ENCODE measurements around the gene OXLD1.

The OXLD1 gene

DNA sequence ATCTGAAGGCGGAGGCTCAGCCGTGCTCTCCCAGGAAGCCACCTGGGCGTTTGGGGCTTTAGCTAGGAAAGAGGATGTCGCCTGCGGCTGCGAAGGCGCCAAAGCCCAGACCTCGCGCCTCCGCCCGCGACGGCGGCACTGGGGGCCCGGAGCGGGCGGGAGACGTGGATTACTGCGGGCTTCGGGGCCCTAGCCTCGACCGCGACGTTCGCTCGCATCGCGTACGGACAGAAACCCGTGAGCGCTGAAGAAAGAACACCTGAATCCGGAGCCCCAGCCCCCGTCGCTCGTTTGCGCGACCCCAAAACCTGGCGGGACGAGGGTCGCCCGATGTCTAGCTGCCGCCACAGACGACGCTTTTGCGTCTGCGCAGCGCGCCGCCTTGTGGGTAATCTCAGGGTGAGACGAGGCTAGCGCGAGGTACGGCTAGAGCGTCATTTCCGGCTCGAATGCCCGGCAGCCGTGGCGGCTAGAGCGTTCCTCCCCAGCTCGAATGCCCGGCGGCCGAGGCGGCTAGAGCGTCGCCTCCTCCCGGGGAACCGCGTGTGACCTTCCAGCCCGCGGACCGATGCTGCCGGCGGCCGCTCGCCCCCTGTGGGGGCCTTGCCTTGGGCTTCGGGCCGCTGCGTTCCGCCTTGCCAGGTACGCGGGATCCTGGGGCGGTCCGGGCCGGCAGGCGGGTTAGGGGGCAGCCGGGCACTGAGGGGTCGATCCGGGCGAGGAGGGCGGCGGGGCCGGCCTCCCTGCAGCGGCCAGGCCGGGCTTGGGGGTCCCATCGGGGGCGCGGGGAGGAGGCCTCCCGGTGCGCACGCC lies 36.7 kb upstream of the OXLD1 start, which contains the start of gene MRPL12:
Gene MRPL12 (plus strand): TSS at position 434 of the 813 bp plus-strand sequence. CDS start 135 bp downstream, at position 569.
- DNase-seq (ENCODE audit: low spot score), result peak; percentile 98

DNA sequence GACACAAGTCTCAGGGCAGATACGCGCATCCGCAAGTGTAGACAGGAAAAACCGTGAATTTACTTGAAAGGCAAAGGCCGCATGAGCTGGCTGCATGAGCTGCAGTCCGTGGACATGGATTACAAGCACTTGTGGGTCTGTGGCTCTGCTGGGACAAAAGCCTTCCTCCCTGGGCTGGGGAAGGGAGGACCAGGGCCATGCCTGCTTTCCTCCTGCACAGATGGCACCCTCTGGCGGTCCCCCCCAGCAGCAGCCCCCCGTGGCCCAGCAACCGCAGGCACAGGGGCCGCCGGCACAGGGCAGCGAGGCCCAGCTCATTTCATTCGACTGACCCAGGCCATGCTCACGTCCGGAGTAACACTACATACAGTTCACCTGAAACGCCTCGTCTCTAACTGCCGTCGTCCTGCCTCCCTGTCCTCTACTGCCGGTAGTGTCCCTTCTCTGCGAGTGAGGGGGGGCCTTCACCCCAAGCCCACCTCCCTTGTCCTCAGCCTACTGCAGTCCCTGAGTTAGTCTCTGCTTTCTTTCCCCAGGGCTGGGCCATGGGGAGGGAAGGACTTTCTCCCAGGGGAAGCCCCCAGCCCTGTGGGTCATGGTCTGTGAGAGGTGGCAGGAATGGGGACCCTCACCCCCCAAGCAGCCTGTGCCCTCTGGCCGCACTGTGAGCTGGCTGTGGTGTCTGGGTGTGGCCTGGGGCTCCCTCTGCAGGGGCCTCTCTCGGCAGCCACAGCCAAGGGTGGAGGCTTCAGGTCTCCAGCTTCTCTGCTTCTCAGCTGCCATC lies 35.1 kb upstream of the OXLD1 start:
- DNase-seq (ENCODE audit: low spot score), result no peak

DNA sequence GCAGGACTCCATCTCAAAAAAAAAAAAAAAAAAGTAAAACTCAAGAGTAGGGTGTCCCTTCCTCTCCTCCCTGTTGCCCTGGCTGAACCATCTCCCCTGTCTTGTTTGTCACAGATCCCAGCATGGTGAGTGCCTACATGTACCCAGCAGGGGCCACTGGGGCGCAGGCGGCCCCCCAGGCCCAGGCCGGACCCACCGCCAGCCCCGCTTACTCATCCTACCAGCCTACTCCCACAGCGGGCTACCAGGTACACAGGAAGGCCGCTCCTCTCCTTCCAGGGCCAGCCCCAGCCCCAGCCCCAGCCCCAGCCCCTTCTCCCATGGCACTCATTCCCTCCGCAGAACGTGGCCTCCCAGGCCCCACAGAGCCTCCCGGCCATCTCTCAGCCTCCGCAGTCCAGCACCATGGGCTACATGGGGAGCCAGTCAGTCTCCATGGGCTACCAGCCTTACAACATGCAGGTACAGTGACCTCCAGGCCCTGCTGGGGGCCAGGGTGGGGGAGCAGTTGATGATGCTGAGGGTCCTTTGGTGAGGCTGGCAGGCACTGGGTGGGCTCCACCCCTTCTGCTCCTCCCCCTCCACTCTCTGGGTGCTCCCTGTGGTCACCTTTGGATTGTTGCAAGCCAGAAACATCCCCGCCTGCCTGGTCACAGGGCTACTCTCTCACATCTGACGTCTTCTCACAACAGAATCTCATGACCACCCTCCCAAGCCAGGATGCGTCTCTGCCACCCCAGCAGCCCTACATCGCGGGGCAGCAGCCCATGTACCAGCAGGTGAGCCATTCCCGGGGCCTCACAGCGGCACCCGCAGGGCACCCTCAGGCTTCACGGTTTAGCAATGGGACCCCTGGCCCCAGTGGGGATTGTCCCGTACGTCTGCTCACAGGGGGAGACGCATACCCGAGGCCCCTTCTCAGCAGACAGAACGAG lies 34.2 kb upstream of the OXLD1 start:
- no peak for DNase-seq (ENCODE audit: low spot score)

DNA sequence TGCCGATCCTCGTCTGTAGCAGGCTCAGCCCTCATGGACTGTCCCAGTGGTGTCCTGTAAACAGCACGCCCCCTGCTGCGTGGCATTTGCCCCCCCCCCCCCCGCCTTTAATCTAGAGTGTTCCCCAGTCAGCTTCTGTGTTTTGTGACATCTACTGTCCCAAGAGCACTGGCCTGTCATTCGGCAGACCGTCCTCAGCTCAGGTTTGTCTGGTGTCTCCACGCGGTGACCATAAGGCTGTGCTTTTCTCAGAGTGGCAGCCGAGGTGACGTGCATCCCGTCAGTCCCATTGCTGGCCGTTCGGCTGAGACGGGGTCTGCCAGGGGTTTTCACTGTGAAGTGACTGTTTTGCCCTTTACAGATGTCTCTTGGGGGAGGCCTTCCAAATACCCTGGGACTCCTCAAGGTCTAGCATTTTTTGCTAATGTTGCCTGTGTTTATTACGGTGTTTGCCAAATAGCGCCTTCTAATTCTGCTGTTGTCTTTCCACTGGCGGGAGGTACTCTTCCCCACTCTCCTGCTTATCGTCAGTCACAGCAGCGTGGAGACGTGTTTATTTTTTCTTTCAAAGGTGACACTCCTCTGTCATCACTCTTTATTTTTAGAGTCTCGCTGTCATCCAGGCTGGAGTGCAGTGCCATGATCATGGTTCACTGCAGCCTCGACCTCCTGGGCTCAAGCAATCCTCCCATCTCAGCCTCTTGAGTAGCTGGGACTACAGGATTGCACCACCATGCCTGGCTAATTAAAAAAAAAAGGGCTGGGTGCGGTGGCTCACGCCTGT lies 31.0 kb upstream of the OXLD1 start:
- no peak for DNase-seq (ENCODE audit: low spot score)

DNA sequence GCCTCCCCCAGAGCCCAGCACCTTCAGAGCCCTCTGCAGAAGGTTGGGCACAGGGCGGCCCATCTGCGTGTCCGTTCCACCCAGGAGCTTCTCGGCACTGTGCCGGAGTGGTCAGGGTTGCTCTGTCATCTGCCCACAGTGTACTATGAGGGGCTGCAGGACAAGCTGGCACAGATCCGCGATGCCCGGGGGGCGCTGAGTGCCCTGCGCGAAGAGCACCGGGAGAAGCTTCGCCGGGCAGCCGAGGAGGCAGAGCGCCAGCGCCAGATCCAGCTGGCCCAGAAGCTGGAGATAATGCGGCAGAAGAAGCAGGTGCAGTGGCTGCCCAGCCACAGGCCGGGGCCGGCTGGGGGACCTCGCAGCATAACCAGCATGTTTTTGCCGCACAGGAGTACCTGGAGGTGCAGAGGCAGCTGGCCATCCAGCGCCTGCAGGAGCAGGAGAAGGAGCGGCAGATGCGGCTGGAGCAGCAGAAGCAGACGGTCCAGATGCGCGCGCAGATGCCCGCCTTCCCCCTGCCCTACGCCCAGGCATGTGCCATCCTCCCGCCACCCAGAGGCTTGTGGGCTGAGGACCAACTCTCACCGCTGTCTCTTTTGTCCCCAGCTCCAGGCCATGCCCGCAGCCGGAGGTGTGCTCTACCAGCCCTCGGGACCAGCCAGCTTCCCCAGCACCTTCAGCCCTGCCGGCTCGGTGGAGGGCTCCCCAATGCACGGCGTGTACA lies 30.0 kb upstream of the OXLD1 start:
- no peak for DNase-seq (ENCODE audit: low spot score)

DNA sequence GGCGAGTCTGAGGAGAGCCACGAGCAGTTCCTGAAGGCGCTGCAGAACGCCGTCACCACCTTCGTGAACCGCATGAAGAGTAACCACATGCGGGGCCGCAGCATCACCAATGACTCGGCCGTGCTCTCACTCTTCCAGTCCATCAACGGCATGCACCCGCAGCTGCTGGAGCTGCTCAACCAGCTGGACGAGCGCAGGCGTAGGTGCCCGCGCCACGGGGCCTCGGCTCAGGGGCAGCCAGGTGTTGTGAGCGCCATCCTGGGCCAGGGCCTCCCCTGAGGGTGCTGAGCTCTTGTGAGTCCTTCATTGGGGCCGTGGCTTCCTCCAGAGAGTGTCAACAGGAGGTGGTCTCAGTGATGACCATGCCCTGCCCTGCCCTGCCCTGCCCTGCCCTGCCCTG lies 29.4 kb upstream of the OXLD1 start:
- no peak for DNase-seq (ENCODE audit: low spot score)

DNA sequence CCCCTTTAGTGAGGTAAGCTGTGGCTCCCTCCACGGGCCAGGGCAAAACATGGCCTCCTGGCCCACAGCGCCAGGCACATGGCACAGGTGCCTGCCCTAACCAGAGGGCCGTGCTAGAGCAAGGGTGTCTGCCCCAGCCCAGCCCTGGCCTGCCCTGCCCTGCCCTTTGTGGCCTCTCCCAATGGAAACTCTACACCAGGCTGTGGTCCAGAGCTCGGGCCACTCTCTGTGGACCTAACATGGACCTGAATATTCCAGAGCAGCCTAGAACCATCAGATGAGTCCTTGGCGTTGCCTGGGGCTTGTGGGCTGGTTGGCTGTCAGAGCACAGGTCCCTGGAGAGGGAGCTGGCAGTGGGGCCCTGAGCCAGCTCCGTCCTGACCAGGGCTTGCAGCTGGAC lies 28.8 kb upstream of the OXLD1 start:
- no peak for DNase-seq (ENCODE audit: low spot score)

DNA sequence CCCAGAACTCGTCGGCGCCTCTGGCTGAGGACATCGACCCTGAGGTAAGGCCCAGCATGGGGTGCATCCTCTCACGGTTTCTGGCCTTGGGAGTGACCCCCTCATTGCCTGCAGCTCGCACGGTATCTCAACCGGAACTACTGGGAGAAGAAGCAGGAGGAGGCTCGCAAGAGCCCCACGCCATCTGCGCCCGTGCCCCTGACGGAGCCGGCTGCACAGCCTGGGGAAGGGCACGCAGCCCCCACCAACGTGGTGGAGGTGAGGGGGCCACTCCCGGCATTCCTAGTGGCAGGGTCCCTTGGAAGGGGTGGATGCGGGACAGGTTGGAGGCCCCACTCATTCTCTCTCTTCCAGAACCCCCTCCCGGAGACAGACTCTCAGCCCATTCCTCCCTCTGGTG lies 28.4 kb upstream of the OXLD1 start:
- DNase-seq (ENCODE audit: low spot score), result no peak

DNA sequence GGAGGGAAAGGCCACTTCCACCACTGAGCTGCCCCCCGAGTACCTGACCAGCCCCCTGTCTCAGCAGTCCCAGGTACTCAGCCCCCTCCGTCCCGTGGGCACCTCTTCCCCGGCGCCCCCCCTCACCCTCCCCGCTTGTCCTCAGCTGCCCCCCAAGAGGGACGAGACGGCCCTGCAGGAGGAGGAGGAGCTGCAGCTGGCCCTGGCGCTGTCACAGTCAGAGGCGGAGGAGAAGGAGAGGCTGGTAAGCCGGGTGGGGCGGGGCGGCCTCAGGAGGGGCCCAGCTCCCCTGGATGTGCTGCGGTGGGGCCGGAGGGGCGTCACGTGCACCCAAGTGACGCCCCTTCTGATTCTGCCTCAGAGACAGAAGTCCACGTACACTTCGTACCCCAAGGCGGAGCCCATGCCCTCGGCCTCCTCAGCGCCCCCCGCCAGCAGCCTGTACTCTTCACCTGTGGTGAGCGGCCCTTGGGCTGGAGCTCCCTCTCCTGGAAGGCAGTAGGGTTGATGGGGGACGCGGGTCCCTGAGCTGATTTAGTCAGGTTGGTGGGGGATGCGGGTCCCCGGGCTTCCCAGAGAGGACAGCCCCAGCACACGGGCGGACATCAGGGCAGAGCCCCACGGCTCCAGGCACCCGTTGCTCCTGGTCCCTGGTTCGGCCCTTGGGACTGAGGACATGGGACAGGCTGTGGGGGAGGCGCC lies 27.3 kb upstream of the OXLD1 start:
- DNase-seq (ENCODE audit: low spot score), result no peak

DNA sequence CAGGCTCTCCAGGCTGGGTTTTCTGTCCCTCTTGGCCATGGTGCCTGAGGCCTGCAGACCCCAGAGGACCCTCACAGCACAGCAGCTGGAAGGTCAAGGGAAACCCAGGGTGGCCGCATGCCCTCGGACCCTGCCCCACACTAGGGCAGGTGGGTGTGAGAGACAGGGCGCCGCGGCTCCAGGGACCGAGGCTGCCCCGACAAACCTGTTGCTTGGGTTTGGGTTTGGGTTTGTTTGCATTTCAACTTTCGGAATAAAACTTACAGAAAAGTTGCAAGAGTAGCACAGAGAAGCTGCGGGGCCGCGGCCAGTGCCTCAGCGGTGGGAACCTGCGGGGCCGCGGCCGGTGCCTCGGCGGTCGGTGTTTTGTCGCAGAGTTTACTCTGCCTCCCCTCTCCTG lies 25.2 kb upstream of the OXLD1 start:
- DNase-seq (ENCODE audit: low spot score), result no peak

DNA sequence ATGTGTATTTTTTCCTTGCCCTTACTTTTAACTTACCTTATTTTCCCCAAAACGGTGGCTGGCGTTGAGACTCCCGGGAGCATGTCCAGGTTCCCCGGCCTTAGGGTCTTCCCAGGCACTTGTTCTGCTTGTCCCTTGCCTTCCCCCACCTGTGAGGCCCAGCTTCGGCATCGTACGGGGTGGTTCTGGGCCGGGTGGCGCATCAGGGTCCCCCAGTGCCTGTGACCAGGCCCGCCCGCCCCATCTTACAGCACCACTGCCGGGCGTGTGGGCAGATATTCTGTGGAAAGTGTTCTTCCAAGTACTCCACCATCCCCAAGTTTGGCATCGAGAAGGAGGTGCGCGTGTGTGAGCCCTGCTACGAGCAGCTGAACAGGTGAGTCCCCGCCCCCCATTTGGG lies 24.8 kb upstream of the OXLD1 start:
- no peak for DNase-seq (ENCODE audit: low spot score)

DNA sequence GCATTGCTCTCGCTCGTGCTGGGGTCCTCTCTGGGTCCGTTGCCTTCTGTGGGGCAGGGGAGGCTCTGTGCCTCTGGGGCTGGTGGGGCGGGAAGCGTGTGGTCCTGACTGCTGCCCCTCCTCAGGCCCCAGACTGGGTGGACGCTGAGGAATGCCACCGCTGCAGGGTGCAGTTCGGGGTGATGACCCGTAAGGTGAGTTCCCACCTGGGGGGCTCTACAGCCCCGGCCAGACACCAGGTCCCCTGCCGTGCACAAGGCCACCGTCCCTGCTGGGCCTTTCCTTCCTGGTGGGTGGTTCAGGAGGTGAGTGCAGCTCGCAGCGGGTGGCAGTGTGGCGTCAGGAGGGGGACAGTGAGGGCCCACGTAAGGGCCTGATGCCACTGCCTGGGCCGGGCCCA lies 24.1 kb upstream of the OXLD1 start:
- DNase-seq (ENCODE audit: low spot score), result no peak

DNA sequence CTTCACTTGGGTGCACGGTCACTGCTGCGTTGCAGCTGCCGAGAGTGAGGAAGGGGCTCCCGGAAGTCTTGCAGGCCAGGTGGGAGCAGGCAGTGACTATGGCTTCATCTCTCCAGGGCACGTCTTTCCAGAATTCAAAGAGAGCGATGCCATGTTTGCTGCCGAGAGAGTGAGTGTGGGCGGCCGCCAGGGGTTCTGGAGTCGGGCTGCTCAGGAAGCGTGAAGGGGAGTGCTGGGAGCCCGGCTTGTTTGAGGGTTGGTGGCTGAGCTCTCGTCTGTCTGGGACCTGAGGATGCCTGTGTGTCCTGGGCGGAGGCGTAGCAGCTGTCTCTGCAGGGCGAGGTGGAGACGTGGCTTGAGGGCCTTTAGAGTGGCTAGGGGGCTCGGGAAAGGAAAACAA lies 23.7 kb upstream of the OXLD1 start:
- DNase-seq (ENCODE audit: low spot score), result no peak

DNA sequence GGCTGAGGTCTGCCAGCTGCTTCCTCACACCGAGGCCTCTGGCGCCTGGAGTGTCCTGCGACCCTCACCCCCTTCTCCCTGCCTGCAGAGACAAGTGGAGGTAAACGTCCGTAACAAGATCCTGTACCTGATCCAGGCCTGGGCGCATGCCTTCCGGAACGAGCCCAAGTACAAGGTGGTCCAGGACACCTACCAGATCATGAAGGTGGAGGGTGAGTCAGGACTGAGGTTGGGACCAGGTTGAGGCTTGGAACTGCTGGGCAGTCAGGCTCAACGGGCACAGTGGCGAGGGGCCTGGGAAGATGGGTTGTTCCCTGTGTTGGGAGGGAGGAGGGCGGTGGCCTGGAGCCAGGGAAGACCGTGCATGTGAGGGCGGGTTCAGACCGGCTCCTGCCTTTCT lies 22.2 kb upstream of the OXLD1 start:
- DNase-seq (ENCODE audit: low spot score), result no peak

DNA sequence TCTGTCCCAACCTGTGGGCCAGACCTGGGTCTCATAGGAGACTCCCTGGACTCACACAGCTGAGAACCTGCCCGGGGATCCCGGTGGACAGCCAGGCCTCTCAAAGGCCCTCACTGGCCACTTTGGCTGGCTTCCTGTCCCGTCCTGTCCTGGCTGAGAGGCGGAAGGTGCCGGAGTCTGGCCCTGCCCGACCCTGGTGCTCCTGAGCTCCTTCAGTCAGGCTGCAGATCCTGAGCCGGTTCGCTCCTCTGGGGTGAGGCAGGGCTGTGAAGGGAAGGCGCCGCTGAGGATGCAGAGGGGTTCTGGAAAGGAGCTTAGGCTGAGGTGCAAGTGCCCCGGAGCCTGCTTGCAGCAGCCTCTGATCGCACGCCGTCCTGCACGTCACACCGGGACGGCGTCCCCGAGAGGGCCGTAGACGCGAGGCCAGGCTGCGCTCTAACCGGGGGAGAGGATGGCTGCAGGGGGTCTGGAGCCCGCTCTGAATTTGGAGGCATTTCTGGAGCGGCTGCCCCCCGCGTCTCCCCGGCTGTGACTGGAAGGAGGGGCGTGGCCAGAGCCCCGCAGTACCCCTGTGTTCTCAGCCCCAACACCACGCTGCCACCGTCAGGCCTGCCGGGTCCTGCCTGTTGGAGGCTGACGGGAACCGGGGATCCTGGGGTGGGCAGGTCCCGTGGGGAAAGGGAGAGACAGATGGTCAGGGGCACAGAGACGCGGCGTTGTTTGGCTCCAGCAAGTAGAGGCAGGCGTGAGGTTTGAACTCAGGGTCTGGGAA lies 21.6 kb upstream of the OXLD1 start:
- no peak for DNase-seq (ENCODE audit: low spot score)

DNA sequence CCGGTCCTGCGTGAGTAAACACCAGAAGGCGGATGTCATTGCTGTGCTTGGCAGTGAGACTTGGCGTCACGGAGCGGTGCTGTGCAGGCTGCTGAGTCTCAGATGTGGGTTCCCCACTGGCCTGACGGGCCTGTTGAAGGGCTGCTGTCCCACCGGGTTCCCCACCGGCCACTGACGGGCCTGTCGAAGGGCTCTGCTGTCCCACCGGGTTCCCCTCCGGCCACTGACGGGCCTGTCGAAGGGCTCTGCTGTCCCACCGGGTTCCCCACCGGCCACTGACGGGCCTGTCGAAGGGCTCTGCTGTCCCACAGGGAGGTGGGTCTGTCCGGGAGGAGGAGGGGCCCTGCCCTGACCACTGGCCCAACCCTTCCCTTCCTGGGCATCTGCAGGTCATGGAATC lies 20.2 kb upstream of the OXLD1 start:
- no peak for DNase-seq (ENCODE audit: low spot score)

DNA sequence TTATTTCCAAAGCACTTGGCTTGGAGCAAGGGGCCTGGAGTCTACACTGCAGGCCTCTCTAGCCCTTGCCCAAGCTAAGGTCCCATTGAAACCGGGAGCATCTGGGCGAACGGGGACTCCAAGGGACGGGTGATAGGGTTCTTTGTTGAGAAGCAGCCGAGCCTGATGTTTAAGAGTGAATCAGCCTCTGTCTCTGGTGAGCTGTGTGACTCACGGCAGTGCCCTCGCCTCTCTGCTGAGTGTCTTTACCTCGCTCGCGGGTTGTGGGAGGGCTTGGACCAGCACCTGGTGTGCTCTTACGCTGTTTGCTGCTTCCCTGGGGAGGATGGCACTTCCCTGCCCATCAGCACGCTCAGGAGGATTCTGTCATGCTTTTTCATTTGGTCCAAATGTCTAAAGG lies 18.7 kb upstream of the OXLD1 start:
- peak; percentile 72 for DNase-seq (ENCODE audit: low spot score)

DNA sequence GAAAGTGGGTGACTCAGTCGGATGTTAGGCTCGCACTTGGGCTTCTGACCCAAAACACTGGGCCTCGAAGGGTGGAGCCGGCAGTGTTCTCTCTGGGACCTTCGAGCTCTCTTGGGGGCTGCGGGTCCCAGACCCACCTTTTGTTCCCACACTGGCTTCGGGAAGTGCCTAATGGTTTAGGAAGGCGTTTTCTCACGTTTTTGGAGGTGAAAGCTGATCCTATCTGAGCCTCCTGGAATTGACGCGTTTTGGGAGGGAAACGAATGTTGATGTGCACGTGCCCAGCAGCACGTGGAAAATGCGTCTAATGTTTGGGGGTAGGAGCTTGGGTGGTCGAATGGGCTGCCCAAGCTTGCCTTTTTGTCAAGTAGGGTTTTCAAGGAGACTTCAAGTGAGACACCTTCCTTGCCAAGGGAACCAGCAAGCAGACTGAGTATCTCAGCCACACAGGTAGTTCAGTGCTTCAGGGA lies 18.1 kb upstream of the OXLD1 start:
- DNase-seq (ENCODE audit: low spot score), result peak; percentile 89

Data from AG20443 (cell line).